ENCODE data around the gene PPID. TPM values are rescaled to one million over a fixed set of nuclear protein-coding genes. Genes with fewer than 3 reads are reported as not detected.

Gene PPID
- total and polyA plus RNA-seq, 9 of the 15 experiments (the other 6 are each of a cell fraction or from before 2014, with no cell fraction given) = 46.5 to 160 (median 98.6) TPM

DNA sequence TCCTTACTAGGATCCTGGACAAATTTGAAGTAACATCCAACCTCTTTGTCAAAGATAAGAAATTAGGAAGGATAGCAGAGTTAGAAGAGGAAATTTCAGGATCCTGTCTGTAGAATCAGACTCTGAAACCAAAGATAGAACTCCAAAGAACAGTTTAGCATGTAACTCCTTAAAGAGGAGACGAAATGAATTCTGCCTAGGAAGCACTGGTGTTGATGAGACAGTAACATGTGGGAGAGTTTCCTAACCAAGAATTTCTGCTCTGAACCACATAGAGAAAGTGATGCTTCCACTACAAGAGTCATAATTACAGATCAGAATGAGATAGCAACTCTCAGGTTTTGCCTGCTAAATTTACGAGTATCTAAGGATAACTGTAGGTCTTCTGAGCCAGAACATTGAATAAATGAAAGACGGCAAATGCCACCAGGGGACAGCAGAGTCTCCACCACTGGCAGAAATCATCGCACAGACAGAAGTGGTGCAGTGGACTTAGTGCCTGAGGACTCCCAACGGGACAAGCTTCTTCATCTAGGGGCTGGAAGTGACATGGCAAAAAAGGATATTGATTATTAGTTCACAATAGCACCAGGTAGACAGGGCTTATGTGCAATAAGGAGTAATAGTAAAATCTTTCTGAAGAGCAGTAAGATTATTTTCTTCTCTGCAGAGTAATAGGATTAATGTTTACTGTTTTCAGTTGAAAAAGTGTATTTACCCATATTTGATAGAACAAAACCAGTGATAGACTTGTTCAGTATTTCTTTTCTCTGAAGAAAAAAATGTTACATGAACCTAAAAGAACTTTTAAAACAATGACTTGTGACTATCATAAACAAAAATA lies 6.7 kb upstream of the PPID start:
- no peaks in the 10 kb centered on the region; a peak in 2 of 5 replicates for H3K4me1 ChIP-seq (replicated peaks in 1 of 2; ENCODE audit: control insufficient read depth in 2 of 2, insufficient read depth in 2 of 2, low read length in 2 of 2)
- 0 out of 2 replicates have a peak overlapping the region, but pooled peaks have one; percentile 13 for H2AFZ ChIP-seq (ENCODE audit: low read depth, low read length)
- peak; percentile 97 for ATAC-seq
- no peak overlapping the region for H3K4me2 ChIP-seq (ENCODE audit: insufficient read depth, low read length)
- no peaks in the 10 kb centered on the region for H3K36me3 ChIP-seq (ENCODE audit: control insufficient read depth, insufficient read depth, low read length)
- CTCF ChIA-PET (ENCODE audit: low intra/inter-chr PET ratio) = interaction anchor here (0.9 to 2.3 kb wide), 3 partner anchors 119 to 473 kb away, joined by 3 to 20 read pairs (median 5); no protein-coding TSS in a partner anchor
- no peak overlapping the region for H3K4me3 ChIP-seq
- POLR2A ChIA-PET = no interaction called here
- BruUV-seq (replicated peaks) = no TSS peak
- intact Hi-C loops (cut with micrococcal nuclease) (loop anchor here (1.0 to 2.0 kb wide), 6 partner anchors 39 to 716 kb away; partner anchors contain the start of gene FNIP2), in situ Hi-C loops (cut with MboI) (loop anchor here (5.0 to 25.0 kb wide), 3 partner anchors 117 to 707 kb away; no protein-coding TSS in a partner anchor)
- H3K27ac ChIP-seq (ENCODE audit: extremely low read depth, low read depth, low read length) = no peak overlapping the region
- WGBS (ENCODE audit: insufficient coverage, low coverage, missing lambda C conversion rate) = 13% methylated on average over 5 of the region's 5 CpGs
- H3K27me3 ChIP-seq (ENCODE audit: control insufficient read depth in 2 of 2, insufficient read depth in 2 of 2, low read length in 2 of 2) = no peaks in the 10 kb centered on the region
- FAIRE-seq = peak; percentile 89
- H3K79me2 ChIP-seq (ENCODE audit: control insufficient read depth, insufficient read depth, low read length) = no peaks in the 10 kb centered on the region
- H3K9ac ChIP-seq (ENCODE audit: insufficient read depth in 1 of 2, low read depth in 2 of 2, low read length in 2 of 2) = no peak overlapping the region
- H3K9me1 ChIP-seq (ENCODE audit: control insufficient read depth, insufficient read depth, low read length) = no peaks in the 10 kb centered on the region
- peak in 2 of 4 experiments; percentile 59 to 70 for DNase-seq (ENCODE audit: extremely low read depth in 1 of 4, low spot score in 3 of 4)
- no peaks in the 10 kb centered on the region for H4K20me1 ChIP-seq (replicated peaks; ENCODE audit: control insufficient read depth, insufficient read depth, low read length)
- H3K9me3 ChIP-seq (replicated peaks; ENCODE audit: control insufficient read depth, insufficient read depth, low read depth, low read length) = no peaks in the 10 kb centered on the region
- no peak for TF ChIP-seq SP1 (CRISPR knock-in tag; IDR thresholded peaks at IDR 0.05)
- peak; percentile 58; the same call in 1 of the 2 replicates for TF ChIP-seq STAG1 (CRISPR knock-in tag; IDR thresholded peaks at IDR 0.05; ENCODE audit: borderline replicate concordance)
- TF ChIP-seq, protein P1, sequence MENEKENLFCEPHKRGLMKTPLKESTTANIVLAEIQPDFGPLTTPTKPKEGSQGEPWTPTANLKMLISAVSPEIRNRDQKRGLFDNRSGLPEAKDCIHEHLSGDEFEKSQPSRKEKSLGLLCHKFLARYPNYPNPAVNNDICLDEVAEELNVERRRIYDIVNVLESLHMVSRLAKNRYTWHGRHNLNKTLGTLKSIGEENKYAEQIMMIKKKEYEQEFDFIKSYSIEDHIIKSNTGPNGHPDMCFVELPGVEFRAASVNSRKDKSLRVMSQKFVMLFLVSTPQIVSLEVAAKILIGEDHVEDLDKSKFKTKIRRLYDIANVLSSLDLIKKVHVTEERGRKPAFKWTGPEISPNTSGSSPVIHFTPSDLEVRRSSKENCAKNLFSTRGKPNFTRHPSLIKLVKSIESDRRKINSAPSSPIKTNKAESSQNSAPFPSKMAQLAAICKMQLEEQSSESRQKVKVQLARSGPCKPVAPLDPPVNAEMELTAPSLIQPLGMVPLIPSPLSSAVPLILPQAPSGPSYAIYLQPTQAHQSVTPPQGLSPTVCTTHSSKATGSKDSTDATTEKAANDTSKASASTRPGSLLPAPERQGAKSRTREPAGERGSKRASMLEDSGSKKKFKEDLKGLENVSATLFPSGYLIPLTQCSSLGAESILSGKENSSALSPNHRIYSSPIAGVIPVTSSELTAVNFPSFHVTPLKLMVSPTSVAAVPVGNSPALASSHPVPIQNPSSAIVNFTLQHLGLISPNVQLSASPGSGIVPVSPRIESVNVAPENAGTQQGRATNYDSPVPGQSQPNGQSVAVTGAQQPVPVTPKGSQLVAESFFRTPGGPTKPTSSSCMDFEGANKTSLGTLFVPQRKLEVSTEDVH (IDR thresholded peaks at IDR 0.05; ENCODE audit: low read depth, partially characterized antibody) = no peak
- TF ChIP-seq SMC3 (conservative IDR thresholded peaks at IDR 0.05; ENCODE audit: insufficient read depth, low read depth, low read length) = peak; percentile 82
- peak; percentile 79 to 85 for TF ChIP-seq RAD21 (CRISPR knock-in tag; conservative IDR thresholded peaks at IDR 0.05 in 1 of 2, IDR thresholded peaks at IDR 0.05 in 1 of 2)
- TF ChIP-seq, protein P2, sequence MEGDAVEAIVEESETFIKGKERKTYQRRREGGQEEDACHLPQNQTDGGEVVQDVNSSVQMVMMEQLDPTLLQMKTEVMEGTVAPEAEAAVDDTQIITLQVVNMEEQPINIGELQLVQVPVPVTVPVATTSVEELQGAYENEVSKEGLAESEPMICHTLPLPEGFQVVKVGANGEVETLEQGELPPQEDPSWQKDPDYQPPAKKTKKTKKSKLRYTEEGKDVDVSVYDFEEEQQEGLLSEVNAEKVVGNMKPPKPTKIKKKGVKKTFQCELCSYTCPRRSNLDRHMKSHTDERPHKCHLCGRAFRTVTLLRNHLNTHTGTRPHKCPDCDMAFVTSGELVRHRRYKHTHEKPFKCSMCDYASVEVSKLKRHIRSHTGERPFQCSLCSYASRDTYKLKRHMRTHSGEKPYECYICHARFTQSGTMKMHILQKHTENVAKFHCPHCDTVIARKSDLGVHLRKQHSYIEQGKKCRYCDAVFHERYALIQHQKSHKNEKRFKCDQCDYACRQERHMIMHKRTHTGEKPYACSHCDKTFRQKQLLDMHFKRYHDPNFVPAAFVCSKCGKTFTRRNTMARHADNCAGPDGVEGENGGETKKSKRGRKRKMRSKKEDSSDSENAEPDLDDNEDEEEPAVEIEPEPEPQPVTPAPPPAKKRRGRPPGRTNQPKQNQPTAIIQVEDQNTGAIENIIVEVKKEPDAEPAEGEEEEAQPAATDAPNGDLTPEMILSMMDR (IDR thresholded peaks at IDR 0.05 in 2 of 3, conservative IDR thresholded peaks at IDR 0.05 in 1 of 3; ENCODE audit: insufficient read depth in 2 of 3, low read depth in 1 of 3, low read length in 3 of 3) = peak; percentile 83 to 88 (median 86)
- 0 out of 2 replicates have a peak, but pooled peaks have one; percentile 12 for TF ChIP-seq SOX6 (IDR thresholded peaks at IDR 0.05)
- TF ChIP-seq MAZ (CRISPR knock-in tag; conservative IDR thresholded peaks at IDR 0.05 in 1 of 2, IDR thresholded peaks at IDR 0.05 in 1 of 2) = peak in 1 of 2 experiments; percentile 50; a peak in 1 of 4 replicates
- 0 out of 2 replicates have a peak, but pooled peaks have one; percentile 5 for TF ChIP-seq MAFG (tag; conservative IDR thresholded peaks at IDR 0.05)
- TF ChIP-seq NFE2 (IDR thresholded peaks at IDR 0.05; ENCODE audit: low read depth) = 0 out of 2 replicates have a peak, but pooled peaks have one; percentile 12
- 0 out of 2 replicates have a peak, but pooled peaks have one; percentile 8 for TF ChIP-seq JUND (IDR thresholded peaks at IDR 0.05; ENCODE audit: borderline replicate concordance, low read depth, low read length)
- TF ChIP-seq JUND (tag; IDR thresholded peaks at IDR 0.05; ENCODE audit: borderline replicate concordance, low read depth, low read length) = no peak
- no peak for TF ChIP-seq PCBP2 (IDR thresholded peaks at IDR 0.05; ENCODE audit: low read depth, low read length, poor library complexity, severe bottlenecking)
- TF ChIP-seq EHMT2 (IDR thresholded peaks at IDR 0.05) = no peak
- no peak for TF ChIP-seq KDM2B (CRISPR knock-in tag; IDR thresholded peaks at IDR 0.05)
- peak; percentile 41; the same call in 1 of the 2 replicates for TF ChIP-seq KLF16 (IDR thresholded peaks at IDR 0.05)
